Measurements from ENCODE around the gene SERPINB8. TPM values are rescaled to one million over a fixed set of nuclear protein-coding genes. Genes with fewer than 3 reads are reported as not detected.

Gene SERPINB8
- total RNA-seq, 1 donor from 2014 or later, result 4.5 TPM

GRCh38 chr18:63963615-63964256 is 6.1 kb upstream of the SERPINB8 start:
- intact Hi-C loops (cut with DNase I), result no loop called here
- DNase-seq (ENCODE audit: low spot score), result no peak

GRCh38 chr18:63964908-63965307 is 5.0 kb upstream of the SERPINB8 start:
- no peak for DNase-seq (ENCODE audit: low spot score)
- intact Hi-C loops (cut with DNase I), result no loop called here

GRCh38 chr18:63965716-63966330 is 4.1 kb upstream of the SERPINB8 start:
- intact Hi-C loops (cut with DNase I), result no loop called here
- no peak for DNase-seq (ENCODE audit: low spot score)

- intact Hi-C loops (cut with DNase I), result no loop called here
- DNase-seq (ENCODE audit: low spot score), result no peak
Measured at GRCh38 chr18:63970809-63971205, 926 bp downstream of the SERPINB8 start.

GRCh38 chr18:63971320-63972001 is 1.6 kb downstream of the SERPINB8 start:
- DNase-seq (ENCODE audit: low spot score), result no peak
- intact Hi-C loops (cut with DNase I), result no loop called here

GRCh38 chr18:63972002-63972376 is 2.1 kb downstream of the SERPINB8 start:
- intact Hi-C loops (cut with DNase I), result no loop called here

GRCh38 chr18:63974991-63975390 is 5.1 kb downstream of the SERPINB8 start:
- intact Hi-C loops (cut with DNase I), result no loop called here
- DNase-seq (ENCODE audit: low spot score), result no peak

More at GRCh38 chr18:63972002-63972376, 2.1 kb downstream of the SERPINB8 start:
- DNase-seq (ENCODE audit: low spot score), result no peak

- no peak for DNase-seq (ENCODE audit: low spot score)
- intact Hi-C loops (cut with DNase I), result no loop called here
Measured at GRCh38 chr18:63975628-63976027, 5.7 kb downstream of the SERPINB8 start.

GRCh38 chr18:63977040-63977439 is 7.2 kb downstream of the SERPINB8 start:
- DNase-seq (ENCODE audit: low spot score), result no peak
- intact Hi-C loops (cut with DNase I), result no loop called here

- DNase-seq (ENCODE audit: low spot score), result no peak
- intact Hi-C loops (cut with DNase I), result no loop called here
Measured at GRCh38 chr18:63979409-63979920, 9.6 kb downstream of the SERPINB8 start.

- intact Hi-C loops (cut with DNase I), result no loop called here
Measured at GRCh38 chr18:63980027-63980426, 10.1 kb downstream of the SERPINB8 start.

GRCh38 chr18:63980896-63981460 is 11.1 kb downstream of the SERPINB8 start:
- intact Hi-C loops (cut with DNase I), result no loop called here
- no peak for DNase-seq (ENCODE audit: low spot score)

More at GRCh38 chr18:63980027-63980426, 10.1 kb downstream of the SERPINB8 start:
- no peak for DNase-seq (ENCODE audit: low spot score)

- intact Hi-C loops (cut with DNase I), result no loop called here
- no peak for DNase-seq (ENCODE audit: low spot score)
Measured at GRCh38 chr18:63981719-63982118, 11.8 kb downstream of the SERPINB8 start.

- intact Hi-C loops (cut with DNase I), result no loop called here
- no peak for DNase-seq (ENCODE audit: low spot score)
Measured at GRCh38 chr18:63982361-63982760, 12.5 kb downstream of the SERPINB8 start.

- intact Hi-C loops (cut with DNase I), result no loop called here
- no peak for DNase-seq (ENCODE audit: low spot score)
Measured at GRCh38 chr18:63986885-63987284, 17.0 kb downstream of the SERPINB8 start.

GRCh38 chr18:63987743-63988142 is 17.9 kb downstream of the SERPINB8 start:
- no peak for DNase-seq (ENCODE audit: low spot score)
- intact Hi-C loops (cut with DNase I), result no loop called here

- intact Hi-C loops (cut with DNase I), result no loop called here
- no peak for DNase-seq (ENCODE audit: low spot score)
Measured at GRCh38 chr18:63992751-63993150, 22.9 kb downstream of the SERPINB8 start.

GRCh38 chr18:63994783-63995399 is 25.0 kb downstream of the SERPINB8 start:
- intact Hi-C loops (cut with DNase I), result no loop called here
- DNase-seq (ENCODE audit: low spot score), result no peak

- intact Hi-C loops (cut with DNase I), result no loop called here
- no peak for DNase-seq (ENCODE audit: low spot score)
Measured at GRCh38 chr18:63997041-63997440, 27.2 kb downstream of the SERPINB8 start.

GRCh38 chr18:63997606-63998005 is 27.7 kb downstream of the SERPINB8 start:
- no peak for DNase-seq (ENCODE audit: low spot score)
- intact Hi-C loops (cut with DNase I), result no loop called here

All from cardiac septum (tissue), 1 donor.